Hypothalamus (tissue), 51 donors: Measurements from ENCODE around the gene GATA6.
A peak's percentile ranks its signal among the peaks of the same experiment; 100 is the strongest.

Source experiments
- DNase-seq, 51 donors: peaks; one replicate each; lab custom pipeline; 2025; lab: John Stamatoyannopoulos, UW

The GATA6 gene

GRCh38 chr18:22169011-22169888 is at the start of gene GATA6:
Gene GATA6 (plus strand): TSS chr18:22169589. CDS start chr18:22171145, 1,556 bp downstream.
- peak in 2 of 51 donors; percentile 7 to 12 for DNase-seq

- DNase-seq, result no peak
These were observed 44.4 kb upstream of the GATA6 start for GRCh38 chr18:22124970-22125369.

GRCh38 chr18:22128954-22129353 is 40.4 kb upstream of the GATA6 start:
- no peak for DNase-seq

- no peak for DNase-seq
These were observed 39.6 kb upstream of the GATA6 start for GRCh38 chr18:22129778-22130177.

- no peak for DNase-seq
These were observed 37.1 kb upstream of the GATA6 start for GRCh38 chr18:22132258-22132657.

- no peak for DNase-seq
These were observed 36.6 kb upstream of the GATA6 start for GRCh38 chr18:22132763-22133162.

GRCh38 chr18:22136395-22136794 is 33.0 kb upstream of the GATA6 start:
- no peak for DNase-seq

- DNase-seq, result no peak
These were observed 28.2 kb upstream of the GATA6 start for GRCh38 chr18:22141211-22141610.

- DNase-seq, result no peak
These were observed 25.7 kb upstream of the GATA6 start for GRCh38 chr18:22143347-22144340.

- no peak for DNase-seq
These were observed 24.2 kb upstream of the GATA6 start for GRCh38 chr18:22145160-22145559.

- DNase-seq, result no peak
These were observed 19.7 kb upstream of the GATA6 start for GRCh38 chr18:22149710-22150109.

GRCh38 chr18:22152093-22152492 is 17.3 kb upstream of the GATA6 start:
- DNase-seq, result no peak

- DNase-seq, result no peak
These were observed 16.0 kb upstream of the GATA6 start for GRCh38 chr18:22153428-22153827.

GRCh38 chr18:22155584-22155983 is 13.8 kb upstream of the GATA6 start:
- DNase-seq, result no peak

- no peak for DNase-seq
These were observed 10.4 kb upstream of the GATA6 start for GRCh38 chr18:22159014-22159413.

GRCh38 chr18:22161090-22161489 is 8.3 kb upstream of the GATA6 start:
- no peak for DNase-seq

- no peak for DNase-seq
These were observed 5.8 kb upstream of the GATA6 start for GRCh38 chr18:22163416-22164161.

GRCh38 chr18:22164337-22165048 is 4.9 kb upstream of the GATA6 start:
- no peak for DNase-seq

GRCh38 chr18:22165049-22165602 is 4.3 kb upstream of the GATA6 start:
- no peak for DNase-seq

GRCh38 chr18:22165603-22166068 is 3.8 kb upstream of the GATA6 start:
- no peak for DNase-seq
